H9 (cell line): ENCODE data around the gene BTN2A1. TPM values are rescaled to one million over a fixed set of nuclear protein-coding genes. Genes with fewer than 3 reads are reported as not detected.

Experiments
- DNase-seq: peaks from one replicate; pipeline ENCODE4 v3.0.0-alpha.2; 2017
- H2AFZ ChIP-seq: one replicate; pipeline ENCODE4 v1.6.1; 2013; ENCODE audit warnings: mild to moderate bottlenecking, low read length, control low read depth, moderate library complexity
- H2AK5ac ChIP-seq: 2 replicates; pipeline ENCODE4 v1.6.1; 2013; ENCODE audit warnings: low read length, control low read depth, mixed read lengths; ENCODE audit not compliant: insufficient read length
- H2BK120ac ChIP-seq: one replicate; pipeline ENCODE4 v1.6.1; 2013; ENCODE audit warnings: low read depth, mild to moderate bottlenecking, low read length, control low read depth, inconsistent platforms; ENCODE audit not compliant: poor library complexity, severe bottlenecking
- H2BK12ac ChIP-seq: 2 replicates; pipeline ENCODE4 v1.6.1; 2013; ENCODE audit warnings: low read length, control low read depth, mixed read lengths, low read depth; ENCODE audit not compliant: insufficient read length
- H2BK15ac ChIP-seq: 2 replicates; pipeline ENCODE4 v1.6.1; 2013; ENCODE audit warnings: low read depth, low read length, control low read depth
- H2BK20ac ChIP-seq: one replicate; pipeline ENCODE4 v1.6.1; 2013; ENCODE audit warnings: low read depth, mild to moderate bottlenecking, low read length, control low read depth, inconsistent platforms; ENCODE audit not compliant: poor library complexity, severe bottlenecking
- H2BK5ac ChIP-seq: 2 replicates; pipeline ENCODE4 v1.6.1; 2013; ENCODE audit warnings: low read length, control low read depth, mixed read lengths; ENCODE audit not compliant: insufficient read length
- H3K14ac ChIP-seq: 2 replicates; pipeline ENCODE4 v1.6.1; 2013; ENCODE audit warnings: low read length, control low read depth; ENCODE audit not compliant: insufficient read depth
- H3K18ac ChIP-seq: 2 replicates; pipeline ENCODE4 v1.6.1; 2013; ENCODE audit warnings: low read depth, mild to moderate bottlenecking, mixed read lengths, low read length, control low read depth; ENCODE audit not compliant: insufficient read length
- H3K23ac ChIP-seq: 2 replicates; pipeline ENCODE4 v1.6.1; 2013; ENCODE audit warnings: low read length, control low read depth, mixed read lengths, low read depth; ENCODE audit not compliant: insufficient read length
- H3K23me2 ChIP-seq: 2 replicates; pipeline ENCODE4 v1.6.1; 2013; ENCODE audit warnings: low read depth, mild to moderate bottlenecking, mixed read lengths, low read length, control low read depth; ENCODE audit not compliant: insufficient read length, poor library complexity, severe bottlenecking
- H3K27ac ChIP-seq: 2 replicates; pipeline ENCODE4 v1.5.1; 2013; ENCODE audit warnings: low read length, control low read depth, mixed read lengths, low read depth; ENCODE audit not compliant: insufficient read length
- H3K27me3 ChIP-seq: 2 replicates; pipeline ENCODE4 v1.6.1; 2013; ENCODE audit warnings: low read length, control low read depth, inconsistent platforms; ENCODE audit not compliant: insufficient read depth
- H3K4ac ChIP-seq: 2 replicates; pipeline ENCODE4 v1.6.1; 2013; ENCODE audit warnings: low read depth, mild to moderate bottlenecking, control low read depth, inconsistent platforms, low read length, moderate library complexity
- H3K4me1 ChIP-seq: 2 replicates; pipeline ENCODE4 v1.6.1; 2013; ENCODE audit warnings: low read length, control low read depth, inconsistent platforms; ENCODE audit not compliant: insufficient read depth
- H3K4me2 ChIP-seq: 2 replicates; pipeline ENCODE4 v1.6.1; 2013; ENCODE audit warnings: low read length, control low read depth, mixed read lengths; ENCODE audit not compliant: insufficient read length, insufficient read depth
- H3K56ac ChIP-seq: 2 replicates; pipeline ENCODE4 v1.6.1; 2013; ENCODE audit warnings: low read depth, mild to moderate bottlenecking, mixed read lengths, low read length, control low read depth; ENCODE audit not compliant: insufficient read length
- H3K79me1 ChIP-seq: 2 replicates; pipeline ENCODE4 v1.6.1; 2013; ENCODE audit warnings: low read depth, mild to moderate bottlenecking, moderate library complexity, low read length, control low read depth, inconsistent platforms; ENCODE audit not compliant: insufficient read depth, poor library complexity, severe bottlenecking
- H3K79me2 ChIP-seq: 2 replicates; pipeline ENCODE4 v1.6.1; 2013; ENCODE audit warnings: low read length, control low read depth, inconsistent platforms; ENCODE audit not compliant: insufficient read depth
- H3K9ac ChIP-seq: 2 replicates; pipeline ENCODE4 v1.6.1; 2013; ENCODE audit warnings: low read length, control low read depth, mixed read lengths; ENCODE audit not compliant: insufficient read length; ENCODE audit errors: extremely low read depth
- H3K9me3 ChIP-seq: one replicate; pipeline ENCODE4 v1.6.1; 2013; ENCODE audit warnings: low read depth, low read length, inconsistent platforms; ENCODE audit not compliant: control insufficient read depth
- H3T11ph ChIP-seq: one replicate; pipeline ENCODE4 v1.6.1; 2013; ENCODE audit warnings: mild to moderate bottlenecking, low read length, control low read depth, inconsistent platforms
- H4K20me1 ChIP-seq: one replicate; pipeline ENCODE4 v1.6.1; 2013; ENCODE audit not compliant: control insufficient read depth, insufficient read length, insufficient read depth
- H4K5ac ChIP-seq: 2 replicates; pipeline ENCODE4 v1.6.1; 2013; ENCODE audit warnings: low read depth, mild to moderate bottlenecking, mixed read lengths, low read length, control low read depth; ENCODE audit not compliant: insufficient read length
- H4K8ac ChIP-seq: replicated peaks from 2 replicates; pipeline ENCODE4 v1.6.1; 2013; ENCODE audit warnings: low read length, control low read depth, mixed read lengths, low read depth; ENCODE audit not compliant: insufficient read length
- H4K91ac ChIP-seq: 2 replicates; pipeline ENCODE4 v1.6.1; 2013; ENCODE audit warnings: low read depth, mild to moderate bottlenecking, moderate library complexity, mixed read lengths, low read length, control low read depth; ENCODE audit not compliant: insufficient read length
- H3K27ac Mint-ChIP-seq, 3 experiments: 2 replicates in 2 of 3; 3 replicates in 1 of 3; pipeline ENCODE4 v1.8.0; 2020 to 2021; ENCODE audit warnings: mixed read lengths in 3 of 3, mild to moderate bottlenecking in 1 of 3, moderate library complexity in 1 of 3
- H3K27me3 Mint-ChIP-seq: 2 replicates; pipeline ENCODE4 v1.8.0; 2021; ENCODE audit warnings: low read depth, mild to moderate bottlenecking, moderate library complexity, mixed read lengths
- H3K36me3 Mint-ChIP-seq, 3 experiments: 2 replicates in 2 of 3; 3 replicates in 1 of 3; pipeline ENCODE4 v1.8.0; 2020 to 2021; ENCODE audit warnings: low read depth in 3 of 3, mixed read lengths in 3 of 3; ENCODE audit not compliant: insufficient read depth in 1 of 3
- H3K4me1 Mint-ChIP-seq, 2 experiments: 2 replicates each; pipeline ENCODE4 v1.8.0; 2020; ENCODE audit warnings: mixed read lengths in 2 of 2
- H3K4me3 Mint-ChIP-seq, 2 experiments: 2 replicates in 1 of 2; 3 replicates in 1 of 2; pipeline ENCODE4 v1.8.0; 2020 to 2021; ENCODE audit warnings: mild to moderate bottlenecking in 2 of 2, mixed read lengths in 2 of 2, moderate library complexity in 1 of 2
- H3K9me3 Mint-ChIP-seq, 2 experiments: 2 replicates in 1 of 2; 3 replicates in 1 of 2; pipeline ENCODE4 v1.8.0; 2020; ENCODE audit warnings: mild to moderate bottlenecking in 2 of 2, mixed read lengths in 2 of 2, moderate library complexity in 1 of 2
- WGBS: extraction: QIAGEN DNeasy Blood & Tissue Kit; methylation state at CpG from one replicate; pipeline ENCODE4 v1.1.7; 2013; ENCODE audit warnings: missing lambda C conversion rate, low lambda C conversion rate, mixed read lengths; ENCODE audit not compliant: insufficient read length; ENCODE audit errors: extremely low coverage; 5-methylcytosine and 5-hydroxymethylcytosine counted together
- total RNA-seq: library from RNA; stranded (reverse); gene quantifications from 2 replicates; pipeline ENCODE4 v1.2.1, GENCODE V29; 2021
- TF ChIP-seq, protein P1 (sequence below): fragments of 200-600 bp; sonication (generic); conservative IDR thresholded peaks from 3 replicates; pipeline ENCODE4 v1.8.0; 2021; ENCODE audit warnings: antibody characterized with exemption, mild to moderate bottlenecking

The BTN2A1 gene
- total RNA-seq, 1 experiment from 2014 or later, result 18.4 TPM

DNA sequence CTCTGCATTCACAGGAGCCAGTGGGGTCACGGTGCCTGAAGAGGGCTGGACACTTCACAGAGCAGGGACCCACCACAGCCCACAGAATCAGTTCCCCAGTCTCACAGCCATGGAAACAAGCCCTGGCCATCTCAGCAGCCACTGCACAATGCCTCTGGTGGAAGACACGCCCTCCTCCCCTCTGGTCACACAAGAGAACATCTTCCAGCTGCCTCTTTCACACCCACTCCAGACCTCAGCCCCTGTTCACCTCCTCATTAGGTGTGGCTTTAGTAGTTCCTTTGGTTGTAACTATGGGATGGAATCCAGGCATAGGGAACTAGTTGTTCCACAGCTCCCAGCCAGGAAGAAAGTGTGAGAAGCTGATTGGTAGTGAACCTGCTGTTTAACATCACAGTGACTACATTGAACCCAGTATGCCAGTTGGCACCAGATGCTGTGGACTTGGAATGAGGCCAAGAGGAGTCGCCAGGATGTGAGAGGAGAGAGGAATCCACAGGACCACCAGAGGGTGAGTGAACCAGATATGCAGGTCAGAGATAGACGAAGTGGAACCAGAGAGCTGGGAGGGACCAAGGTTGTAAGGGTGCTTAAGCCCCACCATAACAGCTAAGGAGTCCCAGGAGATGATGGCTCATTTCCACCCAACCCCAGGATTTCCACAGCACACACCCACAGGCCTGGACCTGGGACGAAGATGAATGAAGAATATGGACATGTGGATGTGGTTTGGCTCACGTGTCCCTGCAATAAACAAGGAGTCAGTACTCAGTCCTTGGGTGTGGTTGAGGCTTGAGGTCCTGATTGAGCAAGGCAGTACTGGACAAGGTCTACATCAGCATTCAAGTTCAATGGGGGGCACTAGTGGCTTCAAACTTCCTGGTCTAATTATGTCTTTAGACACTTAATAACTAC is 26.2 kb upstream of the BTN2A1 start:
- no peak overlapping the region for H3K56ac ChIP-seq
- no peak overlapping the region for H3K9ac ChIP-seq
- H2BK5ac ChIP-seq, result no peak overlapping the region
- no peaks in the 10 kb centered on the region for H3K9me3 ChIP-seq
- Mint-ChIP-seq H3K27me3 (no peaks in the 10 kb centered on the region; the same call in 1 of the 2 replicates), H3K9me3 (peaks cover 14 to 16% of the 10 kb centered on the region in 2 experiments), H3K36me3 (peaks cover 23 to 75% (median 53%) of the 10 kb centered on the region in 3 experiments), H3K27ac (no peak overlapping the region), H3K4me3 (no peak overlapping the region), H3K4me1 (no peaks in the 10 kb centered on the region)
- no peak overlapping the region for H4K8ac ChIP-seq
- no peak overlapping the region for H4K91ac ChIP-seq
- no peak overlapping the region for H2BK120ac ChIP-seq
- H3K27me3 ChIP-seq, result no peaks in the 10 kb centered on the region
- H3K4ac ChIP-seq, result no peak overlapping the region
- H2BK15ac ChIP-seq, result no peak overlapping the region
- no CpG with 5 or more reads among the region's 6 CpGs for WGBS
- no peak overlapping the region for H3K14ac ChIP-seq
- no peaks in the 10 kb centered on the region for H3K23me2 ChIP-seq
- no peak overlapping the region for H2BK20ac ChIP-seq
- H3K18ac ChIP-seq, result no peak overlapping the region
- no peak overlapping the region for H3K4me2 ChIP-seq
- no peak for DNase-seq
- no peaks in the 10 kb centered on the region for H3K79me1 ChIP-seq
- H3K4me1 ChIP-seq, result no peaks in the 10 kb centered on the region
- no peak overlapping the region for H3K27ac ChIP-seq
- H2BK12ac ChIP-seq, result no peak overlapping the region
- no peak overlapping the region for H2AK5ac ChIP-seq
- no peak overlapping the region for H3T11ph ChIP-seq
- H2AFZ ChIP-seq, result no peak overlapping the region
- H3K23ac ChIP-seq, result no peak overlapping the region
- no peaks in the 10 kb centered on the region for H3K79me2 ChIP-seq
- H4K5ac ChIP-seq, result no peak overlapping the region
- no peaks in the 10 kb centered on the region for H4K20me1 ChIP-seq
- TF ChIP-seq, protein P1, sequence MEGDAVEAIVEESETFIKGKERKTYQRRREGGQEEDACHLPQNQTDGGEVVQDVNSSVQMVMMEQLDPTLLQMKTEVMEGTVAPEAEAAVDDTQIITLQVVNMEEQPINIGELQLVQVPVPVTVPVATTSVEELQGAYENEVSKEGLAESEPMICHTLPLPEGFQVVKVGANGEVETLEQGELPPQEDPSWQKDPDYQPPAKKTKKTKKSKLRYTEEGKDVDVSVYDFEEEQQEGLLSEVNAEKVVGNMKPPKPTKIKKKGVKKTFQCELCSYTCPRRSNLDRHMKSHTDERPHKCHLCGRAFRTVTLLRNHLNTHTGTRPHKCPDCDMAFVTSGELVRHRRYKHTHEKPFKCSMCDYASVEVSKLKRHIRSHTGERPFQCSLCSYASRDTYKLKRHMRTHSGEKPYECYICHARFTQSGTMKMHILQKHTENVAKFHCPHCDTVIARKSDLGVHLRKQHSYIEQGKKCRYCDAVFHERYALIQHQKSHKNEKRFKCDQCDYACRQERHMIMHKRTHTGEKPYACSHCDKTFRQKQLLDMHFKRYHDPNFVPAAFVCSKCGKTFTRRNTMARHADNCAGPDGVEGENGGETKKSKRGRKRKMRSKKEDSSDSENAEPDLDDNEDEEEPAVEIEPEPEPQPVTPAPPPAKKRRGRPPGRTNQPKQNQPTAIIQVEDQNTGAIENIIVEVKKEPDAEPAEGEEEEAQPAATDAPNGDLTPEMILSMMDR, result no peak
